ENCODE measurements around the gene MIX23. TPM values are rescaled to one million over a fixed set of nuclear protein-coding genes. Genes with fewer than 3 reads are reported as not detected.

Gene MIX23
- total RNA-seq, 1 donor from 2014 or later = 33.2 TPM

DNA sequence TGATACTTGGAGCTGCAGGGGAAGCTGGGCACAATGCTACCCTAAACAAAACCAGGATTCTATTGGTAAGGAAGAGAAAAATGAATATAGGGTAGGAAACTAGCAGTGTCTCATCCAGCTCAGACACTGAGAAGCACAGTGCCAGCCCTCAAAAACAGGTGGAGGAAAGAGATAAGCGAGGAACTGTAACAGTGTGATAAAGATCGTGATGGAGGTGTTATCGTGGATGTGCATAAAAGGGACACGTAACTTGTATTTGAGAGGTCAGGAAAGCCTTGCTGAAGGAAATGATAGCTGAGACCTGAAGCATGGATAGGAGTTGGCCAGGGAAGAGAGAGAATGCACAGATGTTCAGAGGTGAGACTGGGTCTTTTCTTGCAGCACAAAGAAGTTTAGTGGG is 27.4 kb downstream of the MIX23 start:
- H3K27ac Mint-ChIP-seq (ENCODE audit: unreplicated experiment) = no peak overlapping the region
- no peak overlapping the region for H3K4me3 Mint-ChIP-seq (ENCODE audit: unreplicated experiment)
- no peak for DNase-seq (ENCODE audit: low spot score)
- no peaks in the 10 kb centered on the region for H3K36me3 Mint-ChIP-seq (ENCODE audit: low read depth, unreplicated experiment)
- no peaks in the 10 kb centered on the region for H3K9me3 Mint-ChIP-seq (ENCODE audit: unreplicated experiment)
- TF ChIP-seq, protein P1, sequence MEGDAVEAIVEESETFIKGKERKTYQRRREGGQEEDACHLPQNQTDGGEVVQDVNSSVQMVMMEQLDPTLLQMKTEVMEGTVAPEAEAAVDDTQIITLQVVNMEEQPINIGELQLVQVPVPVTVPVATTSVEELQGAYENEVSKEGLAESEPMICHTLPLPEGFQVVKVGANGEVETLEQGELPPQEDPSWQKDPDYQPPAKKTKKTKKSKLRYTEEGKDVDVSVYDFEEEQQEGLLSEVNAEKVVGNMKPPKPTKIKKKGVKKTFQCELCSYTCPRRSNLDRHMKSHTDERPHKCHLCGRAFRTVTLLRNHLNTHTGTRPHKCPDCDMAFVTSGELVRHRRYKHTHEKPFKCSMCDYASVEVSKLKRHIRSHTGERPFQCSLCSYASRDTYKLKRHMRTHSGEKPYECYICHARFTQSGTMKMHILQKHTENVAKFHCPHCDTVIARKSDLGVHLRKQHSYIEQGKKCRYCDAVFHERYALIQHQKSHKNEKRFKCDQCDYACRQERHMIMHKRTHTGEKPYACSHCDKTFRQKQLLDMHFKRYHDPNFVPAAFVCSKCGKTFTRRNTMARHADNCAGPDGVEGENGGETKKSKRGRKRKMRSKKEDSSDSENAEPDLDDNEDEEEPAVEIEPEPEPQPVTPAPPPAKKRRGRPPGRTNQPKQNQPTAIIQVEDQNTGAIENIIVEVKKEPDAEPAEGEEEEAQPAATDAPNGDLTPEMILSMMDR (IDR thresholded peaks at IDR 0.05; ENCODE audit: unreplicated experiment) = no peak
- H3K4me1 Mint-ChIP-seq (ENCODE audit: unreplicated experiment) = peaks cover 7% of the 10 kb centered on the region
- no peaks in the 10 kb centered on the region for H3K27me3 Mint-ChIP-seq (ENCODE audit: unreplicated experiment)

DNA sequence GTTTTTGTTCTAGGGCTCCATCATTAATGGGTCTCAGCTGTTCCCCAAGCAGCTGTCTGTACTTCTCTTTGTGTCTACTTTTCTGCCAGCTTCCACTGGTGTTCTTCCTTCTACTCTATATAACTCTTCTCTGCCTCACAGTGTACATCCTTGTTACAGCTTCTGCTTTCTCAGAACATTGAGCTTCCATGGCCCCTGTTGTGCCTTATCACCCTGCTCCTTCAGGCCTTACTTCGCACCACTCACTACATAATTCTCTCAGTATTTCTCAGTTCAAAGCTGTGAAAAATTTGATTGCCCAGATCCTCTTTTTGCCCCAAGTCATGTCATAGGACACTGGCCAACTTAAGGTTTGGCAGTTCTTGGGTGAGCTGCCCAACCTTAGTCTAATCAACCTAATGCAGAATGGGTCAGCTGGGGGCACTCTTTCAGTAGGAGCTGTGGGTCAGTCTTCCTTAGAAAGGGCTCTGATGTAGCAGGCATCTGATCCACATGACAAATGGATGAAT is 29.1 kb downstream of the MIX23 start:
- H3K27me3 Mint-ChIP-seq (ENCODE audit: unreplicated experiment) = no peaks in the 10 kb centered on the region
- no peak for DNase-seq (ENCODE audit: low spot score)
- H3K27ac Mint-ChIP-seq (ENCODE audit: unreplicated experiment) = no peak overlapping the region
- no peaks in the 10 kb centered on the region for H3K9me3 Mint-ChIP-seq (ENCODE audit: unreplicated experiment)
- no peak overlapping the region for H3K4me3 Mint-ChIP-seq (ENCODE audit: unreplicated experiment)
- no peaks in the 10 kb centered on the region for H3K36me3 Mint-ChIP-seq (ENCODE audit: low read depth, unreplicated experiment)
- H3K4me1 Mint-ChIP-seq (ENCODE audit: unreplicated experiment) = peaks cover 7% of the 10 kb centered on the region
- TF ChIP-seq, protein P1 (IDR thresholded peaks at IDR 0.05; ENCODE audit: unreplicated experiment) = no peak

DNA sequence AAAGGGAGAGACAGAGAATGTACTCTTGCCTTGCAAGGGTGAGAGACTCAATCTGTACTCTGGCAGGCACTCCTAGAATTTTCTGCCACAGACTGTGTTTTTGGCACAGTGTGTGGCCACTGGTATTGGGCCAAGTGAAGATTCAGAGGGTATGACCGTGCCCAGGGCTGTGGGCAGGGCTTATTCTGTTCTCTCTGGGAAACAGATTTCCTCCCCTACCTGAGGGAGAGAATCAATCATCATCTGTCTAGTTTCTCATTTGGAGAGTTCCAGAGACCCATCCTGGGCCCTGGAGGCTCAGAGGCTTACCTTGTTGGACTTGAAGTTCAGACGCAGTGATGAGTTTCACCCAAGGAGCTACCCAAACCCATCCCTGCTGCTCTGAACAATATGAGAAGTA is 29.8 kb downstream of the MIX23 start:
- TF ChIP-seq, protein P1 (IDR thresholded peaks at IDR 0.05; ENCODE audit: unreplicated experiment) = no peak
- peaks cover 7% of the 10 kb centered on the region for H3K4me1 Mint-ChIP-seq (ENCODE audit: unreplicated experiment)
- H3K27me3 Mint-ChIP-seq (ENCODE audit: unreplicated experiment) = no peaks in the 10 kb centered on the region
- no peak overlapping the region for H3K27ac Mint-ChIP-seq (ENCODE audit: unreplicated experiment)
- no peaks in the 10 kb centered on the region for H3K9me3 Mint-ChIP-seq (ENCODE audit: unreplicated experiment)
- no peak overlapping the region for H3K4me3 Mint-ChIP-seq (ENCODE audit: unreplicated experiment)
- no peak for DNase-seq (ENCODE audit: low spot score)
- H3K36me3 Mint-ChIP-seq (ENCODE audit: low read depth, unreplicated experiment) = no peaks in the 10 kb centered on the region

DNA sequence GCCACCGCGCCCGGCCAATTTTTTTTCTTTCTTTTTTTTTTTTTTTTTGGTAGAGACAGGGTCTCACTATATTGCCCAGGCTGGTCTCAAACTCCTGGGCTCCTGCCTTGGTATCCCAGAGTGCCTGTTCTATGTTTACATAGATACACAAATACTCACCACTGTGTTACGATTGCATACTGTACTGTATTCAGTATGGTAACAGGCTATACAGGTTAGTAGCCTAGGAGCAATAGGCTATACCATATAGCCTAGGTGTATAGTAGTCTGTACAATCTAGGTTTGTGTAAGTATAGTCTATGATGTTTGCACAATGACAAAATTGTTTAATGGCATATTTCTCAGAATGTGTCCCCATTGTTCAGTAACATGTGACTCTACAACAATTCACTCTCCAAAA is 31.4 kb downstream of the MIX23 start:
- no peak overlapping the region for H3K4me3 Mint-ChIP-seq (ENCODE audit: unreplicated experiment)
- TF ChIP-seq, protein P1 (IDR thresholded peaks at IDR 0.05; ENCODE audit: unreplicated experiment) = no peak
- no peak for DNase-seq (ENCODE audit: low spot score)
- no peaks in the 10 kb centered on the region for H3K9me3 Mint-ChIP-seq (ENCODE audit: unreplicated experiment)
- H3K27ac Mint-ChIP-seq (ENCODE audit: unreplicated experiment) = no peak overlapping the region
- H3K27me3 Mint-ChIP-seq (ENCODE audit: unreplicated experiment) = peaks cover 1% of the 10 kb centered on the region
- H3K4me1 Mint-ChIP-seq (ENCODE audit: unreplicated experiment) = peaks cover 7% of the 10 kb centered on the region
- no peaks in the 10 kb centered on the region for H3K36me3 Mint-ChIP-seq (ENCODE audit: low read depth, unreplicated experiment)

DNA sequence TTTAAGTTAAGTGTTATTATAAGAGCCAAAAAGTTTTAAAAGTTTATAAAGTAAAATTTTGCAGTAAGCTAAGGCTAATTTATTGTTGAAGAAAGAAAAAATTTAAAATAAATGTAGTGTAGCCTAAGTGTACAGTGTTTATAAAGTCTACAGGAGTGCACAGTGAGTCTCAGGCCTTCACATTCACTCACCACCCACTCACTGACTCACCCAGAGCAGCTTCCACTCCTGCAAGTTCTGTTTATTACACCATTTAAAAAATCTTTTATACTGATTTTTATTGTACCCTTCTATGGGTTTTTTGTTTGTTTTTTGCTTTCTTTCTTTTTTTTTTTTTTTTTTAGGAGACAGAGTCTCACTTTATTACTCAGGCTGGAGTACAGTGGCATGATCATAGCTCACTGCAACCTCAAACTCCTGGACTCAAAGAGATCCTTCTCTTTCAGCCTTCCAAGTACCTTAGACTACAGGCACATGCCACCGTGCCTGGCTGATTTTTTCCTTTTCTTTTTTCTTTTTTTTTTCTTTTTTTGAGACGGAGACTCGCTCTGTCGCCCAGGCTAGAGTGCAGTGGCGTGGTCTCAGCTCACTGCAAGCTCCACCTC is 32.1 kb downstream of the MIX23 start:
- Mint-ChIP-seq H3K27me3 (ENCODE audit: unreplicated experiment) (peaks cover 1% of the 10 kb centered on the region), H3K9me3 (ENCODE audit: unreplicated experiment) (no peaks in the 10 kb centered on the region), H3K4me1 (ENCODE audit: unreplicated experiment) (peaks cover 7% of the 10 kb centered on the region), H3K36me3 (ENCODE audit: low read depth, unreplicated experiment) (no peaks in the 10 kb centered on the region), H3K4me3 (ENCODE audit: unreplicated experiment) (no peak overlapping the region), H3K27ac (ENCODE audit: unreplicated experiment) (no peak overlapping the region)
- DNase-seq (ENCODE audit: low spot score) = no peak
- TF ChIP-seq, protein P1 (IDR thresholded peaks at IDR 0.05; ENCODE audit: unreplicated experiment) = no peak
